NCI-H1930 (cell line): ENCODE measurements around the gene AOC2.
A peak's percentile ranks its signal among the peaks of the same experiment; 100 is the strongest.

ENCODE experiments used
- DNase-seq, 2 experiments: peaks; one replicate each; lab custom pipeline; 2025; lab: John Stamatoyannopoulos, UW

Gene AOC2

GRCh38 chr17:42844271-42844670 lies at the start of gene AOC2:
AOC2 (plus strand) TSS chr17:42844580; CDS start chr17:42844627, 47 bp downstream.
- no peak for DNase-seq

GRCh38 chr17:42795061-42795460 lies 49.3 kb upstream of the AOC2 start:
- DNase-seq = no peak

GRCh38 chr17:42795465-42795864 lies 48.9 kb upstream of the AOC2 start:
- no peak for DNase-seq

- DNase-seq = no peak
These were observed 48.2 kb upstream of the AOC2 start for GRCh38 chr17:42796066-42796758.

GRCh38 chr17:42797067-42798007 lies 47.0 kb upstream of the AOC2 start:
- DNase-seq = no peak

GRCh38 chr17:42798011-42798382 lies 46.4 kb upstream of the AOC2 start:
- no peak for DNase-seq

- peak; percentile 82 to 83 for DNase-seq
These were observed 45.7 kb upstream of the AOC2 start, which contains the start of the genes CNTD1 and COA3 for GRCh38 chr17:42798383-42799380. CNTD1 (plus strand) TSS chr17:42798861; CDS start chr17:42799068, 207 bp downstream. COA3 (minus strand) TSS chr17:42798704; CDS start chr17:42798681, 23 bp downstream.

GRCh38 chr17:42803074-42803883 lies 41.1 kb upstream of the AOC2 start:
- no peak for DNase-seq

GRCh38 chr17:42804918-42805367 lies 39.4 kb upstream of the AOC2 start:
- DNase-seq = no peak

- no peak for DNase-seq
These were observed 38.1 kb upstream of the AOC2 start for GRCh38 chr17:42806249-42806648.

- DNase-seq = no peak
These were observed 35.1 kb upstream of the AOC2 start for GRCh38 chr17:42809250-42809649.

GRCh38 chr17:42814633-42815399 lies 29.6 kb upstream of the AOC2 start:
- DNase-seq = no peak

- no peak for DNase-seq
These were observed 26.5 kb upstream of the AOC2 start for GRCh38 chr17:42817866-42818265.

GRCh38 chr17:42818379-42818778 lies 26.0 kb upstream of the AOC2 start:
- DNase-seq = no peak

GRCh38 chr17:42819939-42820535 lies 24.3 kb upstream of the AOC2 start:
- peak; percentile 15 to 60 for DNase-seq

GRCh38 chr17:42821176-42821575 lies 23.2 kb upstream of the AOC2 start:
- DNase-seq = no peak

GRCh38 chr17:42827472-42827871 lies 16.9 kb upstream of the AOC2 start:
- DNase-seq = no peak

GRCh38 chr17:42830971-42831370 lies 13.4 kb upstream of the AOC2 start:
- no peak for DNase-seq

GRCh38 chr17:42832213-42832933 lies 12.0 kb upstream of the AOC2 start:
- no peak for DNase-seq
